Adrenal gland (tissue), 5 donors: ENCODE data around the gene SCN11A.

ENCODE experiments used
- POLR2A ChIP-seq, 2 donors: fragments of 450-650 bp; IDR thresholded peaks; one replicate each; pipeline ENCODE4 v1.6.1; 2017; ENCODE audit warnings: antibody characterized with exemption in 2 of 2, mild to moderate bottlenecking in 2 of 2, moderate library complexity in 1 of 2
- TF ChIP-seq, protein P1 (sequence below), 6 experiments: fragments of 450-650 bp in 4 of 6; fragments of 200-600 bp in 2 of 6; sonication (generic) in 1 of 6; IDR thresholded peaks; 1 replicate in 5 of 6; 2 replicates in 1 of 6; pipeline versions ENCODE4 v1.5.1 to v1.8.0; 2016 to 2021; ENCODE audit warnings: antibody characterized with exemption in 6 of 6, mild to moderate bottlenecking in 2 of 6, moderate library complexity in 1 of 6
- donor health status: DM: no; HTN: no; CAD: no.

- TF ChIP-seq, protein P1, sequence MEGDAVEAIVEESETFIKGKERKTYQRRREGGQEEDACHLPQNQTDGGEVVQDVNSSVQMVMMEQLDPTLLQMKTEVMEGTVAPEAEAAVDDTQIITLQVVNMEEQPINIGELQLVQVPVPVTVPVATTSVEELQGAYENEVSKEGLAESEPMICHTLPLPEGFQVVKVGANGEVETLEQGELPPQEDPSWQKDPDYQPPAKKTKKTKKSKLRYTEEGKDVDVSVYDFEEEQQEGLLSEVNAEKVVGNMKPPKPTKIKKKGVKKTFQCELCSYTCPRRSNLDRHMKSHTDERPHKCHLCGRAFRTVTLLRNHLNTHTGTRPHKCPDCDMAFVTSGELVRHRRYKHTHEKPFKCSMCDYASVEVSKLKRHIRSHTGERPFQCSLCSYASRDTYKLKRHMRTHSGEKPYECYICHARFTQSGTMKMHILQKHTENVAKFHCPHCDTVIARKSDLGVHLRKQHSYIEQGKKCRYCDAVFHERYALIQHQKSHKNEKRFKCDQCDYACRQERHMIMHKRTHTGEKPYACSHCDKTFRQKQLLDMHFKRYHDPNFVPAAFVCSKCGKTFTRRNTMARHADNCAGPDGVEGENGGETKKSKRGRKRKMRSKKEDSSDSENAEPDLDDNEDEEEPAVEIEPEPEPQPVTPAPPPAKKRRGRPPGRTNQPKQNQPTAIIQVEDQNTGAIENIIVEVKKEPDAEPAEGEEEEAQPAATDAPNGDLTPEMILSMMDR (IDR thresholded peaks at IDR 0.05): no peak
- TF ChIP-seq POLR2A (IDR thresholded peaks at IDR 0.05): no peak
Measured at GRCh38 chr3:39064646-39065045, 12.9 kb upstream of the SCN11A start.
